MCF 10A (cell line): ENCODE measurements around the gene TAF4. TPM values are rescaled to one million over a fixed set of nuclear protein-coding genes. Genes with fewer than 3 reads are reported as not detected.
"Not testable (repeated sequence)": the region's sequence is repeated elsewhere in the genome, so short reads cannot be mapped to it uniquely, and the experiment has no call there.

ENCODE experiments used
- BruUV-seq: library from RNA; stranded (reverse); fragments of 400-500 nt; replicated peaks from 2 replicates; lab custom pipeline; 2021; lab: Mats Ljungman, UMichigan
- CTCF ChIA-PET: fragments of 300-600 bp; sonication (Branson Sonifier 250); formaldehyde crosslinking; extraction: SDS; loops from one replicate; lab custom pipeline; 2021; ENCODE audit warnings: antibody characterized with exemption, inconsistent platforms; lab: Yijun Ruan, JAX
- POLR2A ChIA-PET: fragments of 300-600, 350-650 bp; sonication (Branson Sonifier 250); formaldehyde crosslinking; extraction: SDS; loops from one replicate; lab custom pipeline; 2020; ENCODE audit warnings: antibody characterized with exemption, inconsistent platforms; lab: Yijun Ruan, JAX
- DNase-seq: peaks from one replicate; pipeline ENCODE4 v3.0.0-alpha.2; 2018; ENCODE audit not compliant: unreplicated experiment
- H3K27ac Mint-ChIP-seq: one replicate; pipeline ENCODE4 v1.8.0; 2022; ENCODE audit warnings: mild to moderate bottlenecking, low read depth, mixed read lengths; ENCODE audit not compliant: unreplicated experiment
- H3K27me3 Mint-ChIP-seq: one replicate; pipeline ENCODE4 v1.8.0; 2022; ENCODE audit warnings: mixed read lengths; ENCODE audit not compliant: insufficient read depth, unreplicated experiment
- H3K36me3 Mint-ChIP-seq: one replicate; pipeline ENCODE4 v1.8.0; 2022; ENCODE audit warnings: mild to moderate bottlenecking, moderate library complexity, mixed read lengths; ENCODE audit not compliant: insufficient read depth, unreplicated experiment
- H3K4me1 Mint-ChIP-seq: one replicate; pipeline ENCODE4 v1.8.0; 2022; ENCODE audit warnings: mixed read lengths; ENCODE audit not compliant: insufficient read depth, unreplicated experiment
- H3K4me3 Mint-ChIP-seq: one replicate; pipeline ENCODE4 v1.8.0; 2022; ENCODE audit warnings: mild to moderate bottlenecking, moderate library complexity, mixed read lengths; ENCODE audit not compliant: unreplicated experiment
- H3K9me3 Mint-ChIP-seq: one replicate; pipeline ENCODE4 v1.8.0; 2022; ENCODE audit warnings: mixed read lengths; ENCODE audit not compliant: unreplicated experiment
- CTCF ChIP-seq: fragments of 200-600 bp; IDR thresholded peaks from one replicate; pipeline ENCODE4 v1.8.0; 2022; ENCODE audit warnings: antibody characterized with exemption, mild to moderate bottlenecking; ENCODE audit not compliant: unreplicated experiment
- intact Hi-C: fragments of 100-400 bp; cut with micrococcal nuclease; formaldehyde crosslinking; loops from 2 replicates; pipeline ENCODE4 v1.14.1; 2022
- total RNA-seq: library from RNA; stranded (reverse); gene quantifications from 2 replicates; pipeline ENCODE4 v1.2.3, GENCODE V29; 2022

The TAF4 gene
- total RNA-seq, 1 experiment from 2014 or later = 15.9 TPM

DNA sequence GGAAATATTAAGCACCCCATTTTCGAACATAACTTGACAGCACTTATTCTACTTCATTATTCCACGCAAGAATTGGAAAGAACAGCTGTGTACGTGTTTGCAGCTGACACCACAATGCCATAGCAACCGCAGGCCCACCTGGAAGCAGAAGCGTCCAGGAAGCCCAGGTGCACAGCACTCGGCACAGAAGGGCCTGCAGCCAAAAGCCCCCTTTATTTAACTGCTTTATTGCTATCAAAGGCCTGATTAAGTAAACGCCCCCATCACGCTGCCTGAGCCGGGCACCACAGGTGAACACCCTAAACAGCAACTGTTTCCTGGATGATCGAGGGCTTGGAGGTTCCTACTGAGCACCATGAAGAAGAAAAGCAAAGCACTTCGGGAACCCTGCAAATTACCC lies 6.3 kb downstream of the TAF4 start:
- Mint-ChIP-seq H3K4me3 (no peak overlapping the region), H3K27me3 (no peaks in the 10 kb centered on the region), H3K36me3 (peaks cover 20% of the 10 kb centered on the region), H3K9me3 (no peaks in the 10 kb centered on the region), H3K4me1 (peaks cover 14% of the 10 kb centered on the region), H3K27ac (no peak overlapping the region)
- intact Hi-C loops = no loop called here
- BruUV-seq = no TSS peak
- DNase-seq = no peak
- TF ChIP-seq CTCF = no peak
- CTCF ChIA-PET = interaction anchor here (1.0 kb wide), 1 partner anchor 49 kb away, joined by 3 read pairs; no protein-coding TSS in a partner anchor
- POLR2A ChIA-PET = interaction anchor here (1.6 kb wide), 1 partner anchor 82 kb away, joined by 4 read pairs; no protein-coding TSS in a partner anchor

GRCh38 chr20:62058941-62059340 lies 6.7 kb downstream of the TAF4 start:
- no peak overlapping the region for H3K27ac Mint-ChIP-seq
- no peaks in the 10 kb centered on the region for H3K9me3 Mint-ChIP-seq
- ChIA-PET POLR2A (no interaction called here), CTCF (interaction anchor here (1.0 kb wide), 1 partner anchor 49 kb away, joined by 3 read pairs; no protein-coding TSS in a partner anchor)
- intact Hi-C loops = no loop called here
- TF ChIP-seq CTCF = no peak
- no peak overlapping the region for H3K4me3 Mint-ChIP-seq
- peaks cover 14% of the 10 kb centered on the region for H3K4me1 Mint-ChIP-seq
- no peaks in the 10 kb centered on the region for H3K27me3 Mint-ChIP-seq
- peaks cover 20% of the 10 kb centered on the region for H3K36me3 Mint-ChIP-seq
- no peak for DNase-seq
- BruUV-seq = no TSS peak

- H3K9me3 Mint-ChIP-seq = no peaks in the 10 kb centered on the region
- no peak for TF ChIP-seq CTCF
- no peak overlapping the region for H3K27ac Mint-ChIP-seq
- no peak overlapping the region for H3K4me3 Mint-ChIP-seq
- ChIA-PET CTCF (no interaction called here), POLR2A (no interaction called here)
- no peaks in the 10 kb centered on the region for H3K27me3 Mint-ChIP-seq
- peaks cover under 1% of the 10 kb centered on the region for H3K4me1 Mint-ChIP-seq
- no peak for DNase-seq
- BruUV-seq = no TSS peak
- H3K36me3 Mint-ChIP-seq = peaks cover 11% of the 10 kb centered on the region
- intact Hi-C loops = no loop called here
These were observed 8.7 kb downstream of the TAF4 start for GRCh38 chr20:62056975-62057374.

DNA sequence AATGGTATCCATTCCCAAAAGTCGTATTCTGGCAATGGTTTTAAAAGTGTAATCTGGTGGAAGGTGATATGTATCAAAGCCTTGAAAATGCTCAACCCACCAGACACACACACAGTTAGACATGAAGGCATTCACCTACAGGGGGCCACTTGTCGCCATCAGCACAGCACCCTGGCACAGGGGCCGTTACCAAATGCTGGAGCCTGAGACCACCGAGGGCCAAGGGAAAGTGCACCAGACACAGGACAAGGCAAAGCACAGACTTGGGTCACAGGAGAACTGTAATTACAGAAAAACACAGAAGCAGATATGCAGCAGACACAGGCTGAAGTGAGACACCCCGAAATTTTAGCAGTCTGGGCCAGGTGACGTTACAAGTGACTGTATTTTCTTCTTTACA lies 9.3 kb downstream of the TAF4 start:
- H3K27ac Mint-ChIP-seq = no peak overlapping the region
- no TSS peak for BruUV-seq
- CTCF ChIA-PET = no interaction called here
- no peak for TF ChIP-seq CTCF
- H3K9me3 Mint-ChIP-seq = no peaks in the 10 kb centered on the region
- no peaks in the 10 kb centered on the region for H3K27me3 Mint-ChIP-seq
- H3K4me1 Mint-ChIP-seq = no peaks in the 10 kb centered on the region
- intact Hi-C loops = no loop called here
- H3K4me3 Mint-ChIP-seq = no peak overlapping the region
- peaks cover 11% of the 10 kb centered on the region for H3K36me3 Mint-ChIP-seq
- POLR2A ChIA-PET = no interaction called here
- DNase-seq = no peak

GRCh38 chr20:62055862-62056115 lies 9.9 kb downstream of the TAF4 start:
- CTCF ChIA-PET = interaction anchor here (0.6 kb wide), 1 partner anchor 62 kb away, joined by 3 read pairs; no protein-coding TSS in a partner anchor
- H3K9me3 Mint-ChIP-seq, DNase-seq, H3K4me1 Mint-ChIP-seq, intact Hi-C loops, BruUV-seq, POLR2A ChIA-PET, H3K27ac Mint-ChIP-seq, H3K27me3 Mint-ChIP-seq, H3K4me3 Mint-ChIP-seq: not testable (repeated sequence)
- peaks cover 14% of the 10 kb centered on the region for H3K36me3 Mint-ChIP-seq
